Suppressor macrophage treated with lipopolysaccharide for 4 hours (primary cell): ENCODE results near the gene SRP54.
"Not testable (repeated sequence)": the region's sequence is repeated elsewhere in the genome, so short reads cannot be mapped to it uniquely, and the experiment has no call there.

Experiments used
- DNase-seq: peaks from one replicate; pipeline ENCODE4 v3.0.0-alpha.2; 2020

The SRP54 gene

DNA sequence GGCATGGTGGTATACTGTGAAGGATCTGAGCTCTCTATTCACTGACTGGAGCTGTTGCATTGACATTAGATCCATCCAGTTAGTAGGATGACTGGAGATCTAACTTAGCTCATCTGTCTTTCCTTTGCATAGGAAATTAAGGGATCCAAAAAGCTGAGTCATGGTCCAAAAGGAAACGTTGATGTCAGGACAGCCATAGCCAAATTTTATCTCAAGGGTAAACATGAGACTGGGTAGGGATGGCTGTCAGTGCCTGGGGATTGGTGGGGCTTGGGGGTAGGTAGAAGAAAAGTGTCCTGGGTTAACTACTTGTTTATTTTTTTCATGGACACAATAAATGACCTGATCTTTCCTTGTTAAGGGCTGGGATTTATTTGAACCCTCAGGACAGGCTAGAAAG is 67.9 kb downstream of the SRP54 start:
- DNase-seq = peak; percentile 16

DNA sequence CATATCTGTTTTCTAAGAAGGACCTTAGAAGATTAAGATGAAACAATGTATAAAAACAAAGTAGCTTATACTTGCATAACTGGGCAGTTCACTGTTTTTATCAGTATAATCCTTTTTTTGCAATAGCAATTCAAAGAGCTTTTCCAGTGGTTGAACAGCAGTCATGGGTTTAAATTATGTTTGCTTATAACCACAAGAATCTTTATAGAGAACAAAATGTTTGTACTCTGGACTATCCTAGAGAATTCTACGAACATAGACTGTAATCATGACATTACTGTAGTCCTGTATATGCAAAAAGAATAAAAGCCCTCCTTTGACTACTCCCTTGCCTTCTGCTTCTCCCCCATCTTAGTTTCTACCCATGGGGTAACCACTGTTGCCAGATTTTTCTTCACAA is 69.0 kb downstream of the SRP54 start:
- no peak for DNase-seq

DNA sequence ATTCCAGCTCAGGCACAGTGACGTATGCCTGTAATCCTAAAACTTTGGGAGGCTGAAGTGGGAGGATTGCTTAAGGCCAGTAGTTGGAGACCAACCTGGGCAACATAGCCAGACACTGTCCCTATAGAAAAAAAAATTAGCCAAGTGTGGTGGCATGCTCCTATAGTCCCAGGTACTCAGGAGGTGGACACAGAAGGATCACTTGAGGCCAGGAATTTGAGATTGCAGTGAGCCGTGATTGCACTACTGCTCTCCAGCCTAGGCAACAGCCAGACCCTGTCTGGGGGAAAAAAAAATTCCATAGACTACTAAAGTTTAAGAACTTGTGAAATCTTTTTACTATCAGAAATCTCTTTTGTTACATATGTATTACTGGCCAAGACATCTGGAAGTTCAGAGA is 69.8 kb downstream of the SRP54 start:
- DNase-seq = no peak

DNA sequence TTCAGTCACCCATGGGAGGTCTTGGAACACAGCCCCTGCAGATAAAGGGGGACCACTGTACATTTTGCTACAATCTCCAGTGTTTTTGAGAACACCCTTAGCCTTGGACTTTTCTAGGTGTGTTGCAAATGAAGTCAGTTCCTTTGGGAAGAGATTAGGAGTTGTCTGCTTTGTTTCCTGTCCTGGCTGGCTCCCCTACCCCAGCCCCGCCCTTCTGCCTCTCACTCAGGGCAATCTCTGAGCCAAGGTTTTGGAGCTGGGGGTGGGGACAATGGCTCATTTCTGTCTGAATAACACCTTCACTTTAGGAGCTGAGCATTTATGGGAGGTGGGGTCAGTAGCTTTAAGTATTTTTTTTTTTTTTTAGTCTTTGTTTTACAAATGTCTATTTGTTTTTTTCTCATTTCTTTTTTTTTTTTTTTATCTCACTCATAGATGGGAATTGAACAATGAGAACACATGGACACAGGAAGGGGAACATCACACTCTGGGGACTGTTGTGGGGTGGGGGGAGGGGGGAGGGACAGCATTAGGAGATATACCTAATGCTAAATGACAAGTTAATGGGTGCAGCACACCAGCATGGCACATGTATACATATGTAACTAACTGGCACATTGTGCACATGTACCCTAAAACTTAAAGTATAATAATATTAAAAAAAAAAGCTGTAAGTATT is 78.5 kb downstream of the SRP54 start:
- DNase-seq = not testable (repeated sequence)

DNA sequence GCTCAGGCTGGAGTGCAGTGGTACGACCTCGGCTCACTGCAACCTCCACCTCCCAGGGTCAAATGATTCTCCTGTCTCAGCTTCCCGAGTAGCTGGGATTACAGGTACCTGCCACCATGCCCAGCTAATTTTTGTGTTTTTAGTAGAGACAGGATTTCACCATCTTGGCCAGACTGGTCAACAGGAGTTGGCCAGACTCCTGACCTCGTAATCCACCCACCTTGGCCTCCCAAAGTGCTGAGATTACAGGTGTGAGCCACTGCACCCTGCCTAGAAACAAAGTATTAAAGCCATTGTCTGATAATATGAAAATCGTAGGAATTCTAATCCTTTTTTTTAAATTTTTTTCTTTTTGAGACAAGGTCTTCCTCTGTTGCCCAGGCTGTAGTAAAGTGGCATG is 82.9 kb downstream of the SRP54 start:
- not testable (repeated sequence) for DNase-seq

DNA sequence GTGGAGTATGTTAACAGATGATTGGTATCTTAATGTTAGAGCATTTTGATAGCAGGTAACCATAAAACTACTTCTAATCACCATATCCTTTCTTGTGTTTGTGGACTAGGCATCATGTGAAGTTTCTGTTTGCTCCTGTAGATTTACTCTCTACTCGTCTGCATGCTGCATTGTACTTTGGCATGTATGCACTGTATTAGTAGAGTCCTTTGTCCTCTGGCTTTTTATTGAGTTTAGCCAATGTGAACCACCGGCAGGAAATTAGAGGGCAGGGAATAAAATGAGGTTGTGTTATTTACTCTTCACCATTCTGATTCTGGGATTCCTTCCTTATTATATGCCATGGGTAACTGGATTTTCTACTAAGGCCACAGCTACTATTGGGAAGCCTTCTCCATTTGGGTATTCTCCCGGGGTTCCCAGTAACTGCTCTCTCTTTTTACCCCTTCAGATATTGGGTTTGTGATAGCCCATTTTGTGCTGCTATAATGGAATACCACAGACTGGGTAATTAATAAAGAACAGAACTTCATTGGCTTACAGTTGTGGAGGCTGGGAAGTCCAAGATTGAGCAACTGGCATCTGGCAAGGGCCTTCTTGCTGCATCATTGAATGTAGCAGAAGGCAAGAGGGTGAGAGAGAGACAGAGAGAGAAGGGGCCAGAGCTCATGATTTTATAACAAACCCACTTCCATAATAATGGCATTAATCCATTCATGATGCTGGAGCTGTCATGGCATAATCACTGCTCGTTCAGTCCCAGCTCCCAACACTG is 85.6 kb downstream of the SRP54 start:
- DNase-seq = peak; percentile 58

DNA sequence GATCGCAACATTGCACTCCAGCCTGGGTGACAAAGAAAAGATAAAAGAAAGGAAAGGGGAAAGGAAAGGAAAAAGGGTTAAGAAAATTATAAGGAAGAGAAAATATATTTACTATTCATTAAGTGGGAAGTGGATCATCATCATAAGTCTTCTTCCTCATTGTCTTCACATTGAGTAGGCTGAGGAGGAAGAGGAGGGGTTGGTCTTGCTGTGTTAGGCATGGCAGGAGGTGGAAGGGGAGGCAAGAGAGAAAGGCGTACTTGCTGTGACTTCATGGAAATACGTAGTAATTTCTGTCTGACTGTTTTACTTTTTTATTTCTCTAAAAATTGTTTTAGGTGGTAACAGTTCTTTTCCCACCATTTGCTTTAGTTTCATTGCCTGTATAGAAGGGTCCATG is 89.4 kb downstream of the SRP54 start:
- peak; percentile 3 for DNase-seq

DNA sequence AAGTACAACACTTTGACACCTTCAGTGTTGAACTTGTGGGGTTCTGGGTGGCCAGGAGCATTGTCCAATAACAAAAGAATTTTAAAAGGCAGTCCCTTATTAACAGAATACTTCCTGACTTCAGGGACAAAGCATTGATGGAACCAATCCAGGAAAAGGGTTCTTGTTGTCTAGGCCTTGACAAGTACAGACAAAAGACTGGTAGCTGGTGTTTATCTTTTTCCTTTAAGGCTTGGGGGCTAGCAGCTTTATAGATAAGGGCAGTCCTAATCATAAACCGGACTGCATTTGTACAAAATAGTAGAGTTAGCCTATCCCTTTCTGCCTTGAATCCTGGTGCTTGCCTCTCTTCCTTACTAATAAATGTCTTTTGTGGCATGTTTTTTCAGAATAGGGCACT is 90.7 kb downstream of the SRP54 start:
- no peak for DNase-seq

DNA sequence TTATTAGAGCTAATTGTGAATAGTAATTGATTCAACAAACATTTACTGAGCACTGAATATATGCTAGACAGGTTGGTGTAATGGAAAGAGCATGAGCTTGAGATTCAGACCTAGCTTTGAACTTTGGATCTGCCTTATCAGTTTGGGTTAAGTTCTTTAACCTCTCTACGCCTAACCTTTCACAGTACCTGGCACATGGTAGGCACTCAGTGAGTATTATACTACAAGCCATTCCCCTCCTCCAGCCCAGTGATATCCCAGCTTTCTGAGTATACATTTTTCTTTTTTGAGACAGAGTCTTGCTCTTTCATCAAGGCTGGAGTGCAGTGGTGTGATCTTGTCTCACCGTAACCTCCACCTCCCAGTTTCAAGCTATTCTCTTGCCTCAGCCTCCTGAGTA is 95.3 kb downstream of the SRP54 start:
- DNase-seq = no peak
